OCI-LY1 (cell line): ENCODE results near the gene AMOT.

ENCODE experiments used
- EZH2 ChIP-seq: fragments of 200-600 bp; sonication (generic), shearing (Covaris generic); IDR thresholded peaks from 2 replicates; pipeline ENCODE4 v1.8.0; 2017; ENCODE audit warnings: borderline replicate concordance, mixed run types, mild to moderate bottlenecking, antibody characterized with exemption, low read length, moderate library complexity, mixed read lengths
- TF ChIP-seq, protein P1 (sequence below): fragments of 200-600 bp; sonication (generic), shearing (Covaris generic); IDR thresholded peaks from 2 replicates; pipeline ENCODE4 v1.5.1; 2017; ENCODE audit warnings: mild to moderate bottlenecking, antibody characterized with exemption, low read length, moderate library complexity, mixed read lengths

DNA sequence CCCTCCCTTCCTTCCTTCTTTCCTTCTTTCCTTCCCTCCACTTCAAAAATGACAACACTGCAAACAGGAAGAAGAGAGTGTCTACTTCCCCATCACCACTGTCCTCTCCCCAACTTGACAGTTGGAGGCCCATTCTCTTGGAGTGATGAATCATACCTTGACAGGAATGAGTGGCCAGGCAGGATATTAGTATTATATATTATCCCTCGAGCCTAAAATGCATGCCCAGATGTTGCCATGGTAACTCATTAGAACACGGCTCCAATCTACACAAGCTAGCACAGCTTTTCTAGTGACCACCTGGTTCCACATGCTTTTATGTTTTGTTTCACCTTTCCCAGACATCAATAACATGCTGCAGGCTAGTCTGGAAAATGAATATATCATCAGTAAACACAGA is 89.6 kb downstream of the AMOT start:
- TF ChIP-seq, protein P1, sequence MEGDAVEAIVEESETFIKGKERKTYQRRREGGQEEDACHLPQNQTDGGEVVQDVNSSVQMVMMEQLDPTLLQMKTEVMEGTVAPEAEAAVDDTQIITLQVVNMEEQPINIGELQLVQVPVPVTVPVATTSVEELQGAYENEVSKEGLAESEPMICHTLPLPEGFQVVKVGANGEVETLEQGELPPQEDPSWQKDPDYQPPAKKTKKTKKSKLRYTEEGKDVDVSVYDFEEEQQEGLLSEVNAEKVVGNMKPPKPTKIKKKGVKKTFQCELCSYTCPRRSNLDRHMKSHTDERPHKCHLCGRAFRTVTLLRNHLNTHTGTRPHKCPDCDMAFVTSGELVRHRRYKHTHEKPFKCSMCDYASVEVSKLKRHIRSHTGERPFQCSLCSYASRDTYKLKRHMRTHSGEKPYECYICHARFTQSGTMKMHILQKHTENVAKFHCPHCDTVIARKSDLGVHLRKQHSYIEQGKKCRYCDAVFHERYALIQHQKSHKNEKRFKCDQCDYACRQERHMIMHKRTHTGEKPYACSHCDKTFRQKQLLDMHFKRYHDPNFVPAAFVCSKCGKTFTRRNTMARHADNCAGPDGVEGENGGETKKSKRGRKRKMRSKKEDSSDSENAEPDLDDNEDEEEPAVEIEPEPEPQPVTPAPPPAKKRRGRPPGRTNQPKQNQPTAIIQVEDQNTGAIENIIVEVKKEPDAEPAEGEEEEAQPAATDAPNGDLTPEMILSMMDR, result no peak
- no peak for TF ChIP-seq EZH2
